GM12878 (cell line): Measurements from ENCODE around the gene GPR179. TPM values are rescaled to one million over a fixed set of nuclear protein-coding genes. Genes with fewer than 3 reads are reported as not detected.
"Not testable (repeated sequence)": the region's sequence is repeated elsewhere in the genome, so short reads cannot be mapped to it uniquely, and the experiment has no call there.

Experiments used
- ATAC-seq: fragments of 200-7000 bp; cut with Tn5 transposase; 3 replicates; pipeline ENCODE4 v1.9.1; 2020; ENCODE audit warnings: mild to moderate bottlenecking, moderate library complexity
- BruUV-seq: library from RNA; stranded (reverse); fragments of 400-500 nt; replicated peaks from 2 replicates; lab custom pipeline; 2021; lab: Mats Ljungman, UMichigan
- CTCF ChIA-PET: fragments of 300-600 bp; sonication (Branson Sonifier 250); formaldehyde crosslinking; extraction: SDS; loops from one replicate; lab custom pipeline; 2021; ENCODE audit warnings: inconsistent platforms; lab: Yijun Ruan, JAX
- POLR2A ChIA-PET: fragments of 350-600 bp; formaldehyde crosslinking; extraction: SDS; loops from one replicate; lab custom pipeline; 2021; ENCODE audit warnings: inconsistent platforms; lab: Charles Lee
- RAD21 ChIA-PET: fragments of 300-600 bp; sonication (Branson Sonifier 250); formaldehyde crosslinking; loops from one replicate; lab custom pipeline; 2023; ENCODE audit warnings: antibody characterized with exemption; ENCODE audit not compliant: unreplicated experiment; lab: Charles Lee
- SMC1A ChIA-PET: fragments of 300-600 bp; sonication (Branson Sonifier 250); formaldehyde crosslinking; loops from one replicate; lab custom pipeline; 2023; ENCODE audit not compliant: unreplicated experiment, uncharacterized antibody; lab: Charles Lee
- DNase-seq: peaks from one replicate; pipeline ENCODE4 v3.0.0-alpha.2; 2011; ENCODE audit warnings: low read depth, low spot score
- FAIRE-seq: peaks from 3 replicates; lab custom pipeline; 2011; peaks lifted over from hg19 to GRCh38; lab: Jason Lieb, UNC
- H2AFZ ChIP-seq: 2 replicates; pipeline ENCODE4 v1.6.0; 2011; ENCODE audit warnings: low read depth, low read length, control low read depth; ENCODE audit not compliant: control insufficient read depth
- H3K27ac ChIP-seq: 2 replicates; pipeline ENCODE4 v1.5.1; 2011; ENCODE audit warnings: control low read depth; ENCODE audit not compliant: control insufficient read depth, insufficient read depth
- H3K27me3 ChIP-seq, 2 experiments: replicated peaks in 1 of 2; 2 replicates each; pipeline versions ENCODE4 v1.6.0 to v1.6.1; 2011; ENCODE audit warnings: low read length in 1 of 2; ENCODE audit not compliant: control insufficient read depth in 2 of 2, insufficient read depth in 2 of 2
- H3K36me3 ChIP-seq, 2 experiments: 2 replicates each; pipeline ENCODE4 v1.5.1; 2011; ENCODE audit warnings: low read length in 1 of 2; ENCODE audit not compliant: control insufficient read depth in 2 of 2, insufficient read depth in 2 of 2
- H3K4me1 ChIP-seq: 2 replicates; pipeline ENCODE4 v1.6.1; 2011; ENCODE audit warnings: mild to moderate bottlenecking, low read length, moderate library complexity, mixed read lengths; ENCODE audit not compliant: control insufficient read depth, insufficient read depth
- H3K4me2 ChIP-seq: 2 replicates; pipeline ENCODE4 v1.6.0; 2011; ENCODE audit warnings: control low read depth; ENCODE audit not compliant: control insufficient read depth, insufficient read depth
- H3K4me3 ChIP-seq: fragments of 200-600 bp; sonication (generic); 2 replicates; pipeline ENCODE4 v1.5.1; 2016
- H3K79me2 ChIP-seq: 2 replicates; pipeline ENCODE4 v1.6.0; 2011; ENCODE audit warnings: low read length; ENCODE audit not compliant: control insufficient read depth, insufficient read depth
- H3K9ac ChIP-seq: 2 replicates; pipeline ENCODE4 v1.8.0; 2011; ENCODE audit warnings: low read length, control low read depth, mixed read lengths; ENCODE audit not compliant: control insufficient read depth, insufficient read depth
- H3K9me3 ChIP-seq: replicated peaks from 3 replicates; pipeline ENCODE4 v1.5.1; 2011; ENCODE audit warnings: mild to moderate bottlenecking, low read length; ENCODE audit not compliant: control insufficient read depth, insufficient read depth
- H4K20me1 ChIP-seq: 2 replicates; pipeline ENCODE4 v1.6.0; 2011; ENCODE audit not compliant: control insufficient read depth, insufficient read depth
- BHLHE40 ChIP-seq, 2 experiments: fragments of 450-650 bp in 1 of 2; IDR thresholded peaks; 2 replicates each; pipeline ENCODE4 v1.6.1; 2011 to 2017; ENCODE audit warnings: low read depth in 2 of 2, borderline replicate concordance in 1 of 2, improper control_type of control experiment in 1 of 2, low read length in 1 of 2, mild to moderate bottlenecking in 1 of 2
- CHD2 ChIP-seq: IDR thresholded peaks from 2 replicates; pipeline ENCODE4 v1.6.1; 2011; ENCODE audit warnings: low read depth, low read length, improper control_type of control experiment, borderline replicate concordance
- EED ChIP-seq: sonication (generic); IDR thresholded peaks from 2 replicates; pipeline ENCODE4 v1.6.1; 2016; ENCODE audit warnings: antibody characterized with exemption, low read depth
- FOXK2 ChIP-seq: fragments of 450-650 bp; IDR thresholded peaks from 2 replicates; pipeline ENCODE4 v1.6.1; 2017; ENCODE audit warnings: mild to moderate bottlenecking, moderate library complexity
- HCFC1 ChIP-seq: fragments of 150-350 bp; IDR thresholded peaks from 2 replicates; pipeline ENCODE4 v1.6.1; 2014; ENCODE audit warnings: low read length
- IKZF2 ChIP-seq, 2 experiments: fragments of 450-650 bp; IDR thresholded peaks; 2 replicates each; pipeline ENCODE4 v1.6.1; 2017; ENCODE audit warnings: mild to moderate bottlenecking in 2 of 2, moderate library complexity in 2 of 2
- MXI1 ChIP-seq: fragments of 150-350 bp; IDR thresholded peaks from 2 replicates; pipeline ENCODE4 v1.6.1; 2011; ENCODE audit warnings: low read depth, mild to moderate bottlenecking, inconsistent platforms, low read length, improper control_type of control experiment
- NRF1 ChIP-seq: conservative IDR thresholded peaks from 2 replicates; pipeline ENCODE4 v1.6.1; 2011; ENCODE audit warnings: mild to moderate bottlenecking, low read depth, low read length, improper control_type of control experiment
- POLR2A ChIP-seq: IDR thresholded peaks from 2 replicates; pipeline ENCODE4 v1.6.1; 2011; ENCODE audit warnings: low read depth, mild to moderate bottlenecking, low read length
- RUNX3 ChIP-seq: IDR thresholded peaks from 2 replicates; pipeline ENCODE4 v1.6.1; 2012; ENCODE audit warnings: low read length, inconsistent platforms
- SIX5 ChIP-seq: IDR thresholded peaks from 2 replicates; pipeline ENCODE4 v1.6.1; 2011; ENCODE audit warnings: mild to moderate bottlenecking, low read depth, low read length, moderate library complexity; ENCODE audit not compliant: severe bottlenecking
- SP1 ChIP-seq: IDR thresholded peaks from one replicate; pipeline ENCODE4 v1.6.1; 2011; ENCODE audit warnings: low read depth, low read length
- TAF1 ChIP-seq: IDR thresholded peaks from 2 replicates; pipeline ENCODE4 v1.6.1; 2011; ENCODE audit warnings: mild to moderate bottlenecking, low read depth, low read length, borderline replicate concordance
- YY1 ChIP-seq: IDR thresholded peaks from 2 replicates; pipeline ENCODE4 v1.6.1; 2011; ENCODE audit warnings: low read depth, mild to moderate bottlenecking, low read length
- WGBS: methylation state at CpG from one replicate; pipeline ENCODE4 v1.1.6; 2016; ENCODE audit warnings: low lambda C conversion rate; ENCODE audit not compliant: insufficient replicate concordance, insufficient coverage; ENCODE audit errors: missing lambda C conversion rate; 5-methylcytosine and 5-hydroxymethylcytosine counted together
- in situ Hi-C: fragments of 300-500 bp; cut with MboI; formaldehyde crosslinking; loops from 9 replicates; pipeline ENCODE4 v1.14.3; 2018; ENCODE audit warnings: mixed read lengths
- intact Hi-C: fragments of 100-400 bp; cut with micrococcal nuclease; formaldehyde crosslinking; loops from one replicate; pipeline ENCODE4 v1.14.2; 2022; ENCODE audit not compliant: unreplicated experiment
- polyA plus RNA-seq, 11 experiments: library from polyadenylated mRNA; depleted of rRNA in 4 of 11; unstranded in 6 of 11; stranded (reverse) in 5 of 11; fragments of >200 nt; fragmentation: Nextera tagmentation in 4 of 11; fragmentation: Illumina TruSeq in 1 of 11; extraction: Ambion mirVana in 4 of 11; extraction: Trizol in 1 of 11; gene quantifications; 1 replicate in 1 of 11; 2 replicates in 10 of 11; pipeline versions ENCODE4 v1.2.1 to v1.2.3, GENCODE V29; 2011 to 2016; ENCODE audit warnings: inconsistent platforms in 2 of 11, missing spikeins in 2 of 11, low read depth in 1 of 11
- total RNA-seq, 4 experiments: library from RNA; depleted of rRNA in 3 of 4; stranded (reverse); fragments of >200 nt in 3 of 4; fragmentation: Illumina TruSeq in 1 of 4; extraction: Trizol in 1 of 4; gene quantifications; 2 replicates each; pipeline versions ENCODE4 v1.2.1 to v1.2.3, GENCODE V29; 2013 to 2021
- TF ChIP-seq, protein P1 (sequence below): IDR thresholded peaks from 2 replicates; pipeline ENCODE4 v1.6.1; 2011; ENCODE audit warnings: borderline replicate concordance, low read depth, mild to moderate bottlenecking, moderate library complexity, mixed read lengths, low read length; ENCODE audit not compliant: insufficient read depth; ENCODE audit errors: extremely low read length
- TF ChIP-seq, protein P2 (sequence below): IDR thresholded peaks from 2 replicates; pipeline ENCODE4 v1.6.1; 2012; ENCODE audit warnings: low read depth, low read length, improper control_type of control experiment

Gene GPR179
- total and polyA plus RNA-seq, 10 of the 15 experiments (the other 5 are each of a cell fraction or from before 2014, with no cell fraction given): under 0.01 to 0.08 (median 0.01) TPM; not detected in 3

DNA sequence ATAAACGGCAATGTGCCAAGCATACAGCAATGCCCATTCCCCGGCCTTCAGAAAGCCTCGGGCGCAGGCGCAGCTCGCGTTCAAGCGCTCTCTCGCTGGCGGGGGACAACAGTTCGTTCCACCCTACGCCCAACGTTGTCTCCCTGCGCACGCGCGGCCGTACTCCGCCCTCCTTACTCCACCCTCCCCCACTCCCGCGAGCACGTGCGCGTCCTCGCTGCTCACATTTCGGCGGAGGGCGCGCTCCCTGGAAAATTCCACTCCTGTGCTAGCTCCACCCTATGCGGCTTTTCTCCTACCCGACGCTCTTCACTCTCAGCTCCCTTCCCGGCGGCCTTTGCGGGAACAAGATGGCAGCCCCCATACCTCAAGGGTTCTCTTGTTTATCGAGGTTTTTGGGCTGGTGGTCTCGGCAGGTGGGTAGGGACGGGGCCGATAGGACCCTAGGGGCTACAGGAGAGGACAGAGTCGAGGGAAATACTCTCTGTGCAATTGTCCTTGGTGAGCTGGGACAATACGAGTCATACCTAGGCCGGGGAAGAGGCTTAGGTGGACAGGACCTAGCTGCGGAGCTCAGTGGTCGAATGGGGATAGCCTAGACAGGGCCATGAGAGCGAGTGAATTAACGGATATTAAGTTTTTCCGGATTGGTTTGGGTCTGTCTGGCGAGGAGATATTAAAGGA lies 46.8 kb downstream of the GPR179 start, which contains the start of gene MRPL45:
MRPL45 (plus strand) TSS at position 335 of the 684 bp plus-strand sequence; CDS start at position 351, 16 bp downstream.
- CTCF ChIA-PET: interaction anchor here (1.3 kb wide), 1 partner anchor 25 kb away, joined by 3 read pairs; no protein-coding TSS in a partner anchor
- ATAC-seq (peak; percentile 98), DNase-seq (peak; percentile 91)
- H3K4me1 ChIP-seq, H3K36me3 ChIP-seq, H3K79me2 ChIP-seq, H3K27me3 ChIP-seq, BruUV-seq, intact Hi-C loops, in situ Hi-C loops, H4K20me1 ChIP-seq, RAD21 ChIA-PET, H3K9me3 ChIP-seq, SMC1A ChIA-PET, FAIRE-seq: not testable (repeated sequence)
- WGBS: 1% methylated on average over 48 of the region's 48 CpGs
- H3K9ac ChIP-seq: peak within 1 kb of the TSS; percentile 48; the same call in 1 of the 2 replicates
- POLR2A ChIA-PET: interaction anchor here (0.6 to 1.4 kb wide), 3 partner anchors 14 to 53 kb away, joined by 3 to 5 read pairs (median 4); no protein-coding TSS in a partner anchor
- peak within 1 kb of the TSS; percentile 72 for H3K4me3 ChIP-seq
- H2AFZ ChIP-seq: peak within 1 kb of the TSS; percentile 76
- TF ChIP-seq RUNX3 (peak; percentile 38; the same call in 1 of the 2 replicates), NRF1 (peak; percentile 79), SP1 (peak; percentile 51), TAF1 (peak; percentile 49; the same call in 1 of the 2 replicates), CHD2 (0 out of 2 replicates have a peak, but pooled peaks have one; percentile 55), IKZF2 (IDR thresholded peaks at IDR 0.05) (peak; percentile 21 to 37; a peak in 1 of 4 replicates), EED (0 out of 2 replicates have a peak, but pooled peaks have one; percentile 28), MXI1 (0 out of 2 replicates have a peak, but pooled peaks have one; percentile 26), POLR2A (peak; percentile 67; the same call in 1 of the 2 replicates), BHLHE40 (IDR thresholded peaks at IDR 0.05; ENCODE audit: borderline replicate concordance in 1 of 2, low read depth in 2 of 2, low read length in 1 of 2) (peak; percentile 91 to 97), SIX5 (peak; percentile 20), FOXK2 (0 out of 2 replicates have a peak, but pooled peaks have one; percentile 23), YY1 (peak; percentile 94), HCFC1 (peak; percentile 49)
- TF ChIP-seq, protein P1, sequence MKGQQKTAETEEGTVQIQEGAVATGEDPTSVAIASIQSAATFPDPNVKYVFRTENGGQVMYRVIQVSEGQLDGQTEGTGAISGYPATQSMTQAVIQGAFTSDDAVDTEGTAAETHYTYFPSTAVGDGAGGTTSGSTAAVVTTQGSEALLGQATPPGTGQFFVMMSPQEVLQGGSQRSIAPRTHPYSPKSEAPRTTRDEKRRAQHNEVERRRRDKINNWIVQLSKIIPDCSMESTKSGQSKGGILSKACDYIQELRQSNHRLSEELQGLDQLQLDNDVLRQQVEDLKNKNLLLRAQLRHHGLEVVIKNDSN: peak; percentile 64
- TF ChIP-seq, protein P2, sequence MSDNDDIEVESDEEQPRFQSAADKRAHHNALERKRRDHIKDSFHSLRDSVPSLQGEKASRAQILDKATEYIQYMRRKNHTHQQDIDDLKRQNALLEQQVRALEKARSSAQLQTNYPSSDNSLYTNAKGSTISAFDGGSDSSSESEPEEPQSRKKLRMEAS: 0 out of 2 replicates have a peak, but pooled peaks have one; percentile 19
- peak within 1 kb of the TSS; percentile 42 for H3K27ac ChIP-seq
- H3K4me2 ChIP-seq: peak within 1 kb of the TSS; percentile 55
